Activated naive CD4-positive, alpha-beta T cell treated with anti-CD3 and anti-CD28 coated beads for 36 hours (primary cell): ENCODE data around the gene PLXND1. TPM values are rescaled to one million over a fixed set of nuclear protein-coding genes. Genes with fewer than 3 reads are reported as not detected.

Experiments used
- CTCF ChIA-PET: fragments of 350-600 bp; sonication (Branson Sonifier 250); formaldehyde crosslinking; loops from one replicate; lab custom pipeline; 2021; ENCODE audit warnings: antibody characterized with exemption; lab: Charles Lee
- DNase-seq: peaks from one replicate; pipeline ENCODE4 v3.0.0-alpha.2; 2020
- H3K27ac Mint-ChIP-seq: one replicate; pipeline ENCODE4 v1.8.0; 2021; ENCODE audit warnings: mild to moderate bottlenecking, mixed read lengths
- H3K27me3 Mint-ChIP-seq: one replicate; pipeline ENCODE4 v1.8.0; 2021; ENCODE audit warnings: low read depth, mixed read lengths
- H3K36me3 Mint-ChIP-seq: one replicate; pipeline ENCODE4 v1.8.0; 2021; ENCODE audit warnings: low read depth, mixed read lengths
- H3K4me1 Mint-ChIP-seq: one replicate; pipeline ENCODE4 v1.8.0; 2021; ENCODE audit warnings: low read depth, mixed read lengths
- H3K4me3 Mint-ChIP-seq: one replicate; pipeline ENCODE4 v1.8.0; 2021; ENCODE audit warnings: mild to moderate bottlenecking, moderate library complexity, mixed read lengths
- H3K9me3 Mint-ChIP-seq: one replicate; pipeline ENCODE4 v1.8.0; 2021; ENCODE audit warnings: mixed read lengths
- intact Hi-C: fragments of 100-400 bp; cut with micrococcal nuclease; formaldehyde crosslinking; loops from one replicate; pipeline ENCODE4 v1.15.1; 2023
- total RNA-seq, 2 experiments: library from RNA; stranded (reverse); gene quantifications; one replicate each; pipeline ENCODE4 v1.2.3, GENCODE V29; 2021

PLXND1 gene
- total RNA-seq, 2 experiments from 2014 or later: 5.1 to 6.2 TPM

DNA sequence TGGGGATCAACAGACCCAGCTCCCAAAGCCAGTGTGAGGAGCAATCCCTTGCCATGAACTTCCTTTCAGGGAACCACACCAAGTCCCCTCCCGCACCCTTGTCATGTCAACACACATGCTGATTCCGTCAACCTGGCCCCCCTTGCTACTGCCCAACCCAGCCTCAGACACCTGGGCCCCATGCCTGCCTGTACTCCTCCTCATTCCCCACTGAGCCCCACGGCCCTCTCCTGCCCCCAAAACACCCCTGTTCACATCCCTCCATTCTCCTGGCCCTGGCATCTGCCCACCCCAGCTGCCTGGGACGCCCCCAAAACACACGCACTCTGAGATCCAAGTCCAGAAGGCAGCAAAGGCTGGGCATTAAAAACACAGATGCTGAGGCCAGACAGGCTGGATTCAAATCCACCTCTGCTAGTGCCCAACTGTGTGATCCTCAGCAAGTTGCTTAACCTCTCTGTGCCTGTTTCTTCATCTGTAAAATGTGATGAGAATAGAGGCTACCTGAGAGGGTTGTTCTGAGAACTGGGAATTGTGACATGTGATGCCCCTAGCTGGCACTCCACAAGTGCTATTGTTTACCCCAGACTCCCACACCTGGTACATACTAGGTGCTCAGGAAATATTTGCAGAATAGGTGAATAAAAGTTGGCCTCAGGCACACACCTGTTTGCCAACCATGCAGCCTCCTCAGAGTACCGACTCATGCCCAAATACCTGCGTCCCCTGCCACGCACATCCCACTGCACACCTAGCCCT is 2.3 kb downstream of the PLXND1 start:
- Mint-ChIP-seq H3K4me3 (no peak overlapping the region), H3K36me3 (peaks cover 2% of the 10 kb centered on the region), H3K27ac (no peak overlapping the region), H3K4me1 (peaks cover 7% of the 10 kb centered on the region), H3K27me3 (peaks cover 19% of the 10 kb centered on the region), H3K9me3 (no peaks in the 10 kb centered on the region)
- CTCF ChIA-PET: no interaction called here
- no peak for DNase-seq
- intact Hi-C loops: no loop called here

DNA sequence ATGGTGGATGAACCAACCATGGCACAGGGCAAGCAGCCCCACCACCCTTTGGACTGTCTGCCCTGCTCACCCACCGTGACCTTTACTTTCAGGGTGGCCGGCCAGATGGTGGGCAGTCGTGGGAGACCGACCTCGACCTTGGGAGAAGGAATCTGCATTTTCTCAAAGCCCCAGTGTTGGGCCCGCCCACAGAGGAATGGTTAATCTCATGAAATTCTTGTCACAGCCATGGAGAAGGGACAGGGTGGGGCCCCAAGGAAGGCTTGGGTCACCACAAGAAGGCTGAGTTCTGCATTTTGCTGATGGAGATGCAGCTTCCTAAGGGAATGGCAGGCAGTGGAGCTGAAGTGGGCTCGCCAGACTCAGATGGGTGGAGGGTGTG is 2.9 kb downstream of the PLXND1 start:
- CTCF ChIA-PET: no interaction called here
- Mint-ChIP-seq H3K27me3 (peaks cover 19% of the 10 kb centered on the region), H3K4me3 (no peak overlapping the region), H3K4me1 (peaks cover 7% of the 10 kb centered on the region), H3K36me3 (peaks cover 2% of the 10 kb centered on the region), H3K9me3 (no peaks in the 10 kb centered on the region), H3K27ac (no peak overlapping the region)
- no peak for DNase-seq
- intact Hi-C loops: no loop called here

DNA sequence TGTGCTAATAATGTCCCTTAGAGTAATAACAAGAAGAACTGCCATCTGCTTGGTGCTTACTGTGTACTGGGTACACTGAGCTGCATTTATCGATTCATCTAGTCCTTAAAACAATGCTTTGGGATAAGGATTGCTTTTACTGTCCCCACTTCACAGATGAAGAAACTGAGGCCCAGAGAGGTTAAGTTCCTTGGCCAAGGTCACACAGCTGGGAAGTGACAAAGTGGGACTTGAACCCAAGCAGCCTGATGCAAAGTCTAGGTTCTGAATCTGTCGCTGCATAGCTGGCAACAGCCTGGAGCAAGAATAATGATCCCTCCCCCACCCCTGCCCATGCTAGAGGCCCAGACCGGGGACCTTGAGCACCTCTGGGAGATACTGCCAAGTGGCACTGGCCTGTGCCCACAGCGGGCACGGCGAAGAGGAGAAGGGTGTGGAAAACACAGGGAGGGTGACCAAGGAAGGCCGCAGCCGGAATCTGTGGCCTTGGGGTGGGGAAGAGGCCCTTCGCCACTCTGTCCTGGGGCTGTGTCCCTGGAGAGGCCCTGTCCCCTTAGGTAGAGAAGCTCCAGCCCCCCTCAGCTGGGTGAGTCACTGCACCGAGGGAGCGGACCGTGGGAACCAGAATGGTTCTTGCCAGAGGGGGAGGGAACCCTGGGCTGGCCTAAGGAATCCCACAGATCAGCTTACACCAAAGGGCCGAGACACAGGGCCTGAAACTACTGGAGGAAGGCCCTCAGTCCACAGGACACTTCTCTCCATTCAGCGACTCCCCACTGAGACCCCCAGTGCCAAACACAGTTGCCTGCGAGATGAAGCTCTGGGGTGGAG is 3.5 kb downstream of the PLXND1 start:
- peaks cover 19% of the 10 kb centered on the region for H3K27me3 Mint-ChIP-seq
- CTCF ChIA-PET: interaction anchor here (0.8 kb wide), 1 partner anchor 113 kb away, joined by 3 read pairs; no protein-coding TSS in a partner anchor
- H3K36me3 Mint-ChIP-seq: peaks cover 2% of the 10 kb centered on the region
- H3K4me1 Mint-ChIP-seq: peaks cover 3% of the 10 kb centered on the region
- no peak overlapping the region for H3K27ac Mint-ChIP-seq
- H3K9me3 Mint-ChIP-seq: no peaks in the 10 kb centered on the region
- DNase-seq: no peak
- intact Hi-C loops: no loop called here
- no peak overlapping the region for H3K4me3 Mint-ChIP-seq

DNA sequence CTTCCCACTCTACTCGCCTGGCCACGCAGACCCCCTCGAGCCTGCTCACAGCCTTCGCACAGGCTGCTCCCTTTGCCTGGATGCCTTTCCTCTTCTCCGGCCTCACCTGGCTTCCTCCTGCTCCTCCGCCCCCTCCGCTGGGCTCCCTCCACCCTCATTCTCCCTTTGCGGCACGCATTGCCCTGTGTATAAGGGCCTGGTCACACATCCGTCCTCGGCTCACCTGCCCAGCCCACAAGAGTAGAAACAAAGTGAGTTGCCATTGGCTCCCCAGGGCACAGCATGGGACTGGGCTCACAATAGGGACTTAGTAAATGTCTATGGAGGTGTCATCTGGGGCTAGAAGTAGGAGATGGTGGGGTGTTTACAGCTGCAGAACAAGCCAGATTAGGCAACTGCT is 4.2 kb downstream of the PLXND1 start:
- no peaks in the 10 kb centered on the region for H3K9me3 Mint-ChIP-seq
- H3K4me1 Mint-ChIP-seq: peaks cover 3% of the 10 kb centered on the region
- CTCF ChIA-PET: interaction anchor here (0.8 kb wide), 1 partner anchor 112 kb away, joined by 3 read pairs; no protein-coding TSS in a partner anchor
- H3K27ac Mint-ChIP-seq: no peak overlapping the region
- H3K36me3 Mint-ChIP-seq: peaks cover 2% of the 10 kb centered on the region
- no peak for DNase-seq
- H3K27me3 Mint-ChIP-seq: peaks cover 17% of the 10 kb centered on the region
- intact Hi-C loops: no loop called here
- H3K4me3 Mint-ChIP-seq: no peak overlapping the region

DNA sequence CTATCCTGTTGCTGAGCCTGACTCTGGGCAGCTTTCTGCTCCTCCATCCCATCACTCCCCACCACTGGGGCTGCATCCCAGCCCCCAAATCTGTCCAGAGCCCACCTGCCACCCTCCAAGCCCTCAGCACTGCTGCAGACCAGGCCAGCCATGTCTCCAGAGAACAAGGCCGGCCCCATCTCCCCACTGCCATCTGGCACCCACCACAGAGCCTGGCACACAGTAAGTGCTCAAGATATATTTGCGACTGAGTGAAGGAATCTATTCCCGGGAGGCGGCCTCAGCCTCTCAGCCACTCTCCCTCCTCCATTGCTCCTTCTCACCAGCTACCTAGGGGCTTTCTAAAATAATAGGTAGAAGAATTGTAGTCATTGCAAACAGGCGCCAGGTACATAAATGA is 4.8 kb downstream of the PLXND1 start:
- Mint-ChIP-seq H3K36me3 (peaks cover 2% of the 10 kb centered on the region), H3K27me3 (peaks cover 15% of the 10 kb centered on the region)

DNA sequence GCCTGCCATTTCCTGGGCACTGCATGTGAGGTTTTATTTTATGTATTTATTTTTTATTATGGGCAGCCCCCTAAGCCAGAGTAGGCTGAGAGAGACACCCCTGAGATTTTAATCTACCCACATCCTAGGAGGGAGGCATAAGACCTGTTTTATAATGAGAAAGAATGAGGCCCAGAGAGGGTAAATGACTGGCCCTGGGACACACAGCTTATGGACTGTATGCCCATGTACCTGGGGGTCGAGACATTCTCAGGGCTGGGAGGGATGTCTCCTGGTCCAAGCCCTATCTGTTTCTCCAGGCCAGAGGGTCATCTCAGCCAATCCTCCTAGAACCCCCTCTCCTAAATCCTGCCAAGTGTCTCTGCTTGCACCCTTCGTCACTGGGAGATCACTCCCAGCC is 6.1 kb downstream of the PLXND1 start:
- H3K9me3 Mint-ChIP-seq: no peaks in the 10 kb centered on the region
- no peaks in the 10 kb centered on the region for H3K36me3 Mint-ChIP-seq
- H3K4me1 Mint-ChIP-seq: no peaks in the 10 kb centered on the region
- CTCF ChIA-PET: no interaction called here
- H3K27me3 Mint-ChIP-seq: peaks cover 11% of the 10 kb centered on the region
- H3K27ac Mint-ChIP-seq: no peak overlapping the region
- no peak for DNase-seq
- H3K4me3 Mint-ChIP-seq: no peak overlapping the region
- intact Hi-C loops: no loop called here

More for the DNA sequence above, 4.8 kb downstream of the PLXND1 start:
- Mint-ChIP-seq H3K4me3 (no peak overlapping the region), H3K9me3 (no peaks in the 10 kb centered on the region), H3K27ac (no peak overlapping the region), H3K4me1 (peaks cover 3% of the 10 kb centered on the region)
- DNase-seq: no peak
- intact Hi-C loops: no loop called here
- CTCF ChIA-PET: no interaction called here

DNA sequence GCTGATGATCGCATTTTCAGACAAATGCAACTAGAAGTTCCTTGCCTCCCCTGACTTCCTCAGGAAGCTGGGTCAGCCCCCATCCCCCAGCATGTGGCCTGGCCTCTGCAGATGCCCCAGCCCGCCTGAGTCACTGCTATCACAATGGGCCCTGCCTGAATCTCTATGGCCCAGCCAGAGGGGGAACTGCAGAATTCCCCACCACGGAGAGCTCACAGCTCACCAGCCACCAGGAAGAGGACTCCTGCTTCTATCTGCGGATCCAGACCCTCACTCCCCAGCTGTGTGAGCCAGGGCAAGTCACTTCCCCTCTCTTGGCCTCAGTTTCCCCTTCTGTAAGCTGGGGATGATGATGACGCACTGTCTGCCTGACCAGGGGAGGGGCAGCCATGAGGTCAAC is 6.9 kb downstream of the PLXND1 start:
- no peaks in the 10 kb centered on the region for H3K36me3 Mint-ChIP-seq
- H3K9me3 Mint-ChIP-seq: no peaks in the 10 kb centered on the region
- intact Hi-C loops: no loop called here
- DNase-seq: no peak
- H3K27me3 Mint-ChIP-seq: peaks cover 7% of the 10 kb centered on the region
- H3K4me3 Mint-ChIP-seq: no peak overlapping the region
- no peak overlapping the region for H3K27ac Mint-ChIP-seq
- H3K4me1 Mint-ChIP-seq: no peaks in the 10 kb centered on the region
- CTCF ChIA-PET: no interaction called here

DNA sequence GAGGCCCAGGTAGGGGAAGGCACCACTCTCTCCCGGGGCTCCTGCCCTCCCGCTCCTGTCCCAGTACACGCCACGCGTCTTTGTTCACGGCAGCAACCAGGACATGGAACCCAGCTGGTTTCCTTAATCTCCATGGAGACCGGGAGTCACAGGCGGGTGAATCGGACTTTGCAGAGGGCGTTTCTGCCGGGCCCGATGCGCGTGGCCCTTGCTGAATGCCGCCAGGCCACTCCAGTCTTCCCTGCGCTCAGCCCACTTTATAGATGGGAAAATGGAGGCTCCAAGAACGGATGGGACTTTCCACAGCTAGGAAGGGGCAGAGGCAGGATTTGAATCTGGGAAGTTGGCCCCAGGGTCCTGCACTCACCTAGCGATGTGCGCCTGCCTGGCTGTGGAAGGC is 7.4 kb downstream of the PLXND1 start:
- intact Hi-C loops: no loop called here
- Mint-ChIP-seq H3K4me1 (peaks cover 2% of the 10 kb centered on the region), H3K4me3 (no peak overlapping the region), H3K36me3 (no peaks in the 10 kb centered on the region), H3K9me3 (no peaks in the 10 kb centered on the region), H3K27ac (no peak overlapping the region), H3K27me3 (peaks cover 3% of the 10 kb centered on the region)
- no peak for DNase-seq
- CTCF ChIA-PET: no interaction called here

DNA sequence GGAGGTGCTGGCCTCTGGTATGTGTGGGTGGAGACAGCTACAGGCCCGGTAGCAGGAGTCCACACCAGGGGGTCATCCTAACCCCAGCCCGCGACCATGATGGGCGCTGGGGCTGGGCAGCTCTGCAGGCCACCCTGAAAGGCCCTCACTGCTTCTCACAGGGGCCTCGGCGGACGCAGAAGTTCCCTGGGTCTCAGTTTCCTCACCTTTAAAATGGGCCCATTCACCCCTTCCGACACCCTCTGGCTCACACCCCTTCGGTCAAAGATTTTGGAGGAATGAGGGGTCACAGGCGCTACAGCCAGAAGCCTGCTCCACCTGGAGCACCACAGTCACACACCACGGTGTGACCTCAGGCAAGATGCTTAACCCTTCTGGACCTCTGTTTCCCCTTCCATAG is 8.0 kb downstream of the PLXND1 start:
- Mint-ChIP-seq H3K9me3 (no peaks in the 10 kb centered on the region), H3K27ac (no peak overlapping the region), H3K4me3 (no peak overlapping the region), H3K36me3 (no peaks in the 10 kb centered on the region), H3K4me1 (peaks cover 8% of the 10 kb centered on the region), H3K27me3 (no peaks in the 10 kb centered on the region)
- CTCF ChIA-PET: no interaction called here
- intact Hi-C loops: no loop called here
- no peak for DNase-seq

DNA sequence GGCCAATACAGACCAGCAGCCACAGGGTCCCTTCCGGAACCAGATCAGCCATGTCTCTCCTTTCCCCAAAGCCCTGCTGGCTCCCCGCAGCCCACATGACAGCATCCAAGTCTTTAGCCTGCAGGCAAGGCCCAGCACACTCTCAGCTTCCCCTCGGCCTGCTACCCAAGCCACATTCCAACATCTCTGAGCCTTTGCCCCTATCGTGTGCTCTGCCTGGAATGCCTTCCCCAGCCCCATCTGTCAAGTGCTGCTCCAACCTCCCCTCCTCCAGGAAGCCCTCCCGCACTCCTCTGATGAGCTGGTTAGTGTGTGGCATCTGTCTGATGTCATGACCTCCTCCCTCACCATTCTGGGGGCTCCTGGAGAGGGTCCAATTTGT is 8.5 kb downstream of the PLXND1 start:
- H3K9me3 Mint-ChIP-seq: no peaks in the 10 kb centered on the region
- no peaks in the 10 kb centered on the region for H3K36me3 Mint-ChIP-seq
- DNase-seq: no peak
- intact Hi-C loops: no loop called here
- peaks cover 4% of the 10 kb centered on the region for H3K27me3 Mint-ChIP-seq
- peaks cover 13% of the 10 kb centered on the region for H3K4me1 Mint-ChIP-seq
- no peak overlapping the region for H3K4me3 Mint-ChIP-seq
- no peak overlapping the region for H3K27ac Mint-ChIP-seq
- CTCF ChIA-PET: no interaction called here

DNA sequence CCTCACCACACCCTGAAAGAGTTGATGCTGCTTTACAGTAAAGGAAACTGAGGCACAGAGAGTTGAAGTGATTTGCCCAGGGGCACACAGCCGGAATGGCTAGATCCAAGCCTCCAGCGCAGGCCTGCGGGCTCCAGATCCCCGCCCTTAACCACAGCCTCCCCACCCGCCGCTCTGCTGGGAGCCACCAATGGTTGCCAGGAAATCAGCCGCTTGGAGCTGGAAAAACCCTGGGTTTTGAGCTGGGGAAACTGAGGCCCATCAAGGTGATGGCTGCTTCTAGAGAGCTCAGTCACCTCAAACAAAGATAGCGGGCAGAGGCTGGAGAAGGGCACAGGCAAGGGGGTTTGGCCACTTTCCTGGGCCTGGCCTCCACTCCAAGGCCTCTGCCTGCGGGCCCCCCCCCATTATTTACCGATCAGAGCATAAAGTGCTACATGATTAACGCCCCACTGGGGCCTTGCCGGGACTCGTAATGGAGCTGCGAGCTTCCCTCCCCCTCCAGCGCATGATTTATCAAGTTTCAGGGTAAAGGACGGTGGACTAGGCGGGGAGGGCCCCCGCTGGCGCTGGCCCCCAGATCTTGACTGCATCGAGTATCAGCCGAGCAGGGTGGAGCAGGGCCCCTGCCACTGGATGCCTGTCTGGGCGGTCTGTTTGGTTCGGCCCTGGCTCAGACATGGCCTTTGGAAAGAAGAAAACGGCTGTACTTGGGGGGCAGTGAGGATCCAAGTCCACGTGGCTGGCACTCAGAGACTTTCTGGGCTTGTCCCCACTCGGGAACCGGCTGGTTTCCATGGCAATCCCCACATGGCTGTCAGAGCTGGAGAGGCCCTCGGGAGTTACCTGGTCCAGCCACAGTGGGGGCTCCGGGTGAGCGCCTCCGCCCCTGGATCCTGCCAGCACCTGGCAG is 9.1 kb downstream of the PLXND1 start:
- no peak overlapping the region for H3K27ac Mint-ChIP-seq
- H3K27me3 Mint-ChIP-seq: peaks cover 5% of the 10 kb centered on the region
- no peak overlapping the region for H3K4me3 Mint-ChIP-seq
- no peaks in the 10 kb centered on the region for H3K9me3 Mint-ChIP-seq
- no peaks in the 10 kb centered on the region for H3K36me3 Mint-ChIP-seq
- CTCF ChIA-PET: no interaction called here
- intact Hi-C loops: no loop called here
- no peak for DNase-seq
- H3K4me1 Mint-ChIP-seq: peaks cover 15% of the 10 kb centered on the region
